Gastrocnemius medialis (tissue), 4 donors: ENCODE results near the gene PPP2R5C.

ENCODE experiments used
- CTCF ChIP-seq, 5 experiments: fragments of 450-650 bp in 3 of 5; fragments of 200-600 bp in 2 of 5; sonication (generic) in 2 of 5; IDR thresholded peaks in 4 of 5; conservative IDR thresholded peaks in 1 of 5; 1 replicate in 4 of 5; 2 replicates in 1 of 5; pipeline ENCODE4 v1.5.1; 2016 to 2019; ENCODE audit warnings: antibody characterized with exemption in 5 of 5, mild to moderate bottlenecking in 3 of 5, moderate library complexity in 3 of 5
- POLR2A ChIP-seq, 2 donors: fragments of 450-650 bp; IDR thresholded peaks; one replicate each; pipeline ENCODE4 v1.6.1; 2017; ENCODE audit warnings: antibody characterized with exemption in 2 of 2, mild to moderate bottlenecking in 2 of 2, moderate library complexity in 2 of 2

GRCh38 chr14:101763941-101764709, 2.6 kb downstream of the PPP2R5C start:
- no peak for TF ChIP-seq CTCF (IDR thresholded peaks at IDR 0.05 in 4 of 5, conservative IDR thresholded peaks at IDR 0.05 in 1 of 5)
- no peak for TF ChIP-seq POLR2A (IDR thresholded peaks at IDR 0.05)
